K562 (cell line): ENCODE measurements around the gene E2F2. TPM values are rescaled to one million over a fixed set of nuclear protein-coding genes. Genes with fewer than 3 reads are reported as not detected.

Experiments used
- DACH1 ChIP-seq: fragments of 450-650 bp; IDR thresholded peaks from 2 replicates; pipeline ENCODE4 v1.6.1; 2018; ENCODE audit not compliant: partially characterized antibody
- ELF4 ChIP-seq: fragments of 450-650 bp; formaldehyde crosslinking; IDR thresholded peaks from 2 replicates; pipeline ENCODE4 v1.4.0; 2022; ENCODE audit warnings: missing genetic modification characterization
- FOS ChIP-seq: IDR thresholded peaks from 3 replicates; pipeline ENCODE4 v1.6.1; 2011; ENCODE audit not compliant: insufficient read length; ENCODE audit errors: extremely low read depth
- FOXJ2 ChIP-seq: fragments of 200-800 bp; sonication (Bioruptor generic); IDR thresholded peaks from 2 replicates; pipeline ENCODE4 v1.6.1; 2016; ENCODE audit warnings: missing genetic modification characterization, missing compliant biosample characterization
- HCFC1 ChIP-seq: IDR thresholded peaks from 2 replicates; pipeline ENCODE4 v1.6.1; 2012; ENCODE audit warnings: low read depth, low read length, improper control_type of control experiment
- HMGN3 ChIP-seq: IDR thresholded peaks from 2 replicates; pipeline ENCODE4 v1.6.1; 2011; ENCODE audit warnings: borderline replicate concordance, low read depth, mild to moderate bottlenecking, mixed read lengths, low read length; ENCODE audit not compliant: insufficient read length; ENCODE audit errors: extremely low read depth
- MYNN ChIP-seq, 2 experiments: sonication (generic); formaldehyde crosslinking in 1 of 2; IDR thresholded peaks; 2 replicates each; pipeline versions ENCODE4 v1.5.0 to v1.6.1; 2016 to 2020; ENCODE audit warnings: antibody characterized with exemption in 1 of 2, missing genetic modification reagents in 1 of 2
- NCOA1 ChIP-seq: fragments of 450-650 bp; IDR thresholded peaks from 2 replicates; pipeline ENCODE4 v1.6.1; 2016; ENCODE audit warnings: low read depth
- NEUROD1 ChIP-seq: fragments of 150-350 bp; IDR thresholded peaks from 2 replicates; pipeline ENCODE4 v1.6.1; 2014; ENCODE audit warnings: borderline replicate concordance, low read length, low read depth; ENCODE audit not compliant: partially characterized antibody
- NFYB ChIP-seq: IDR thresholded peaks from 2 replicates; pipeline ENCODE4 v1.6.1; 2011; ENCODE audit warnings: mild to moderate bottlenecking, moderate library complexity; ENCODE audit not compliant: insufficient read length; ENCODE audit errors: extremely low read depth
- RFX1 ChIP-seq: fragments of 450-650 bp; IDR thresholded peaks from 2 replicates; pipeline ENCODE4 v1.6.1; 2016; ENCODE audit warnings: mild to moderate bottlenecking, moderate library complexity
- SMAD4 ChIP-seq: fragments of 250-450 bp; sonication (Bioruptor Pico); conservative IDR thresholded peaks from 2 replicates; pipeline ENCODE4 v1.8.0; 2021; ENCODE audit warnings: inconsistent platforms, mild to moderate bottlenecking, moderate library complexity
- SRF ChIP-seq, 2 experiments: fragments of 250-450, 450-650 bp in 1 of 2; sonication (Bioruptor Pico) in 1 of 2; sonication (generic) in 1 of 2; formaldehyde crosslinking; IDR thresholded peaks; 2 replicates each; pipeline versions ENCODE4 v1.5.0 to v1.5.1; 2020 to 2022; ENCODE audit warnings: mild to moderate bottlenecking in 1 of 2, missing genetic modification reagents in 1 of 2
- TBP ChIP-seq: optimal IDR thresholded peaks from 2 replicates; pipeline ENCODE3; 2011; ENCODE audit warnings: low read depth, low read length, improper control_type of control experiment
- U2AF1 ChIP-seq: fragments of 200-400 bp; formaldehyde crosslinking; optimal IDR thresholded peaks from 2 replicates; pipeline ENCODE3; 2017; ENCODE audit warnings: mild to moderate bottlenecking, low read depth, low read length, moderate library complexity
- ZNF347 ChIP-seq: fragments of 450-650 bp; formaldehyde crosslinking; IDR thresholded peaks from 2 replicates; pipeline ENCODE4 v1.4.0; 2020; ENCODE audit warnings: low read depth, mild to moderate bottlenecking, moderate library complexity
- ZNF354B ChIP-seq: fragments of 250-450 bp; sonication (Bioruptor Pico); IDR thresholded peaks from 2 replicates; pipeline ENCODE4 v1.4.0; 2020
- polyA plus RNA-seq, 8 experiments: library from polyadenylated mRNA; depleted of rRNA in 4 of 8; stranded (reverse) in 5 of 8; unstranded in 3 of 8; fragments of >200 nt; fragmentation: Nextera tagmentation in 2 of 8; fragmentation: Illumina TruSeq in 1 of 8; extraction: Ambion mirVana in 2 of 8; extraction: Trizol in 1 of 8; gene quantifications; 2 replicates each; pipeline versions ENCODE4 v1.2.1 to v1.2.3, GENCODE V29; 2011 to 2014; ENCODE audit warnings: inconsistent platforms in 1 of 8, missing spikeins in 1 of 8
- total RNA-seq, 7 experiments: library from RNA; depleted of rRNA in 6 of 7; stranded (reverse); fragments of >200 nt in 6 of 7; fragmentation: Illumina TruSeq in 2 of 7; extraction: Trizol in 2 of 7; gene quantifications; 2 replicates each; pipeline versions ENCODE4 v1.2.1 to v1.2.3, GENCODE V29; 2011 to 2021; ENCODE audit warnings: low replicate concordance in 1 of 7
- TF ChIP-seq, protein P1 (sequence below): fragments of 250-450 bp; sonication (Bioruptor Pico); IDR thresholded peaks from 2 replicates; pipeline ENCODE4 v1.8.0; 2022; ENCODE audit warnings: moderate library complexity, mild to moderate bottlenecking, inconsistent platforms
- TF ChIP-seq, protein P2 (sequence below): fragments of 250-450 bp; sonication (Bioruptor Pico); IDR thresholded peaks from 2 replicates; pipeline ENCODE4 v1.4.0; 2020
- TF ChIP-seq, protein P3 (sequence below): sonication (generic); formaldehyde crosslinking; IDR thresholded peaks from 2 replicates; pipeline ENCODE4 v1.8.1; 2023; ENCODE audit warnings: mild to moderate bottlenecking, missing genetic modification reagents
- TF ChIP-seq, protein P4 (sequence below): fragments of 150-350 bp; conservative IDR thresholded peaks from 2 replicates; pipeline ENCODE4 v1.6.1; 2014; ENCODE audit warnings: low read length

The E2F2 gene
- total and polyA plus RNA-seq, 9 of the 15 experiments (the other 6 are each of a cell fraction or from before 2014, with no cell fraction given), result 3.1 to 25.3 (median 11.4) TPM

DNA sequence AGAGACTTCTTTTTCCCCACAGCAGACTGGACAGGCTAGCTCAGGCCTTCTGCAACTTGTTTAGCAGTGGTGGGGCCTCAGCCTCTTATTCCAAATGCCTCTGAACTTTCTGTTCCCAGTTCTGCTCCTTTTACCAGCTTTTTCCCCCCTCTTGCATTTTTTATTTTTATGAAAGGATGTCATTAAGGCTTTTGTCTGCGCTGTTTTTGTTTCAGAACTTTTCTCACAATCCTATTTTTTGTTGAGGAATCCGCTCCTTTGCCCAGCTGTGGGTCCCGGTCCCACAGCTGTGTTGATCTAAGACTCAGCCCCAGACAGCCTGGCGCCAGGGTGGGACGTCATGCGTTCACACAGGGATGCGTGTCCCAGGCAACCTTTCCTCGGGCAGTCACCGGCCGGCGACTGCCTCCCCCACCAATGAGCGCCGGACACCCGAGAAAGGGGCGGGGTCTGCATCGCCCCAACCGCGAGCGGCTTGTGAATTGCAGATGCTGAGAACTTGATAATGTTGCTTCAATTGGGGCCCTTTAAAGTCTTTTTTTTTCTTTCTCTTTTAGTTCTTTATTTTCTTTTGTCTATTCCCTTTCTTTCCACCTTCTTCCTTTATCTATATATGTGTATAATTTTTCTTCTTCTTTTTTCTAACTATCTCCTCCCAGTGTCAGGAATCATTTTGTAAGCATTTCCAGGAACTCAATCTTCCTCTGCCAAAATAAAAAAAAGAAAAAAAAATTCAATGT, 31.3 kb upstream of the E2F2 start (continued):
- TF ChIP-seq ZNF347 (no peak), NEUROD1 (peak; percentile 13), DACH1 (peak; percentile 94), ELF4 (CRISPR knock-in tag) (no peak), ZNF354B (CRISPR knock-in tag) (no peak), NFYB (peak; percentile 35), FOS (no peak), MYNN (IDR thresholded peaks at IDR 0.05) (peak; percentile 67; the same call in 1 of the 2 replicates), MYNN (CRISPR knock-in tag; IDR thresholded peaks at IDR 0.05) (no peak), NCOA1 (peak; percentile 62), TBP (peak; percentile 33), FOXJ2 (tag) (peak; percentile 74; the same call in 1 of the 2 replicates), SRF (CRISPR knock-in tag; IDR thresholded peaks at IDR 0.05) (peak in 1 of 2 experiments; percentile 46; a peak in 1 of 4 replicates), SMAD4 (peak; percentile 97), HMGN3 (peak; percentile 93), U2AF1 (no peak), HCFC1 (peak; percentile 69), RFX1 (peak; percentile 92)
- TF ChIP-seq, protein P1, sequence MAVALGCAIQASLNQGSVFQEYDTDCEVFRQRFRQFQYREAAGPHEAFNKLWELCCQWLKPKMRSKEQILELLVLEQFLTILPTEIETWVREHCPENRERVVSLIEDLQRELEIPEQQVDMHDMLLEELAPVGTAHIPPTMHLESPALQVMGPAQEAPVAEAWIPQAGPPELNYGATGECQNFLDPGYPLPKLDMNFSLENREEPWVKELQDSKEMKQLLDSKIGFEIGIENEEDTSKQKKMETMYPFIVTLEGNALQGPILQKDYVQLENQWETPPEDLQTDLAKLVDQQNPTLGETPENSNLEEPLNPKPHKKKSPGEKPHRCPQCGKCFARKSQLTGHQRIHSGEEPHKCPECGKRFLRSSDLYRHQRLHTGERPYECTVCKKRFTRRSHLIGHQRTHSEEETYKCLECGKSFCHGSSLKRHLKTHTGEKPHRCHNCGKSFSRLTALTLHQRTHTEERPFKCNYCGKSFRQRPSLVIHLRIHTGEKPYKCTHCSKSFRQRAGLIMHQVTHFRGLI (CRISPR knock-in tag), result no peak
- TF ChIP-seq, protein P2, sequence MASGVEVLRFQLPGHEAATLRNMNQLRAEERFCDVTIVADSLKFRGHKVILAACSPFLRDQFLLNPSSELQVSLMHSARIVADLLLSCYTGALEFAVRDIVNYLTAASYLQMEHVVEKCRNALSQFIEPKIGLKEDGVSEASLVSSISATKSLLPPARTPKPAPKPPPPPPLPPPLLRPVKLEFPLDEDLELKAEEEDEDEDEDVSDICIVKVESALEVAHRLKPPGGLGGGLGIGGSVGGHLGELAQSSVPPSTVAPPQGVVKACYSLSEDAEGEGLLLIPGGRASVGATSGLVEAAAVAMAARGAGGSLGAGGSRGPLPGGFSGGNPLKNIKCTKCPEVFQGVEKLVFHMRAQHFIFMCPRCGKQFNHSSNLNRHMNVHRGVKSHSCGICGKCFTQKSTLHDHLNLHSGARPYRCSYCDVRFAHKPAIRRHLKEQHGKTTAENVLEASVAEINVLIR (CRISPR knock-in tag), result peak; percentile 51; the same call in 1 of the 2 replicates
- TF ChIP-seq, protein P3, sequence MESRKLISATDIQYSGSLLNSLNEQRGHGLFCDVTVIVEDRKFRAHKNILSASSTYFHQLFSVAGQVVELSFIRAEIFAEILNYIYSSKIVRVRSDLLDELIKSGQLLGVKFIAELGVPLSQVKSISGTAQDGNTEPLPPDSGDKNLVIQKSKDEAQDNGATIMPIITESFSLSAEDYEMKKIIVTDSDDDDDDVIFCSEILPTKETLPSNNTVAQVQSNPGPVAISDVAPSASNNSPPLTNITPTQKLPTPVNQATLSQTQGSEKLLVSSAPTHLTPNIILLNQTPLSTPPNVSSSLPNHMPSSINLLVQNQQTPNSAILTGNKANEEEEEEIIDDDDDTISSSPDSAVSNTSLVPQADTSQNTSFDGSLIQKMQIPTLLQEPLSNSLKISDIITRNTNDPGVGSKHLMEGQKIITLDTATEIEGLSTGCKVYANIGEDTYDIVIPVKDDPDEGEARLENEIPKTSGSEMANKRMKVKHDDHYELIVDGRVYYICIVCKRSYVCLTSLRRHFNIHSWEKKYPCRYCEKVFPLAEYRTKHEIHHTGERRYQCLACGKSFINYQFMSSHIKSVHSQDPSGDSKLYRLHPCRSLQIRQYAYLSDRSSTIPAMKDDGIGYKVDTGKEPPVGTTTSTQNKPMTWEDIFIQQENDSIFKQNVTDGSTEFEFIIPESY (CRISPR knock-in tag), result no peak
- TF ChIP-seq, protein P4, sequence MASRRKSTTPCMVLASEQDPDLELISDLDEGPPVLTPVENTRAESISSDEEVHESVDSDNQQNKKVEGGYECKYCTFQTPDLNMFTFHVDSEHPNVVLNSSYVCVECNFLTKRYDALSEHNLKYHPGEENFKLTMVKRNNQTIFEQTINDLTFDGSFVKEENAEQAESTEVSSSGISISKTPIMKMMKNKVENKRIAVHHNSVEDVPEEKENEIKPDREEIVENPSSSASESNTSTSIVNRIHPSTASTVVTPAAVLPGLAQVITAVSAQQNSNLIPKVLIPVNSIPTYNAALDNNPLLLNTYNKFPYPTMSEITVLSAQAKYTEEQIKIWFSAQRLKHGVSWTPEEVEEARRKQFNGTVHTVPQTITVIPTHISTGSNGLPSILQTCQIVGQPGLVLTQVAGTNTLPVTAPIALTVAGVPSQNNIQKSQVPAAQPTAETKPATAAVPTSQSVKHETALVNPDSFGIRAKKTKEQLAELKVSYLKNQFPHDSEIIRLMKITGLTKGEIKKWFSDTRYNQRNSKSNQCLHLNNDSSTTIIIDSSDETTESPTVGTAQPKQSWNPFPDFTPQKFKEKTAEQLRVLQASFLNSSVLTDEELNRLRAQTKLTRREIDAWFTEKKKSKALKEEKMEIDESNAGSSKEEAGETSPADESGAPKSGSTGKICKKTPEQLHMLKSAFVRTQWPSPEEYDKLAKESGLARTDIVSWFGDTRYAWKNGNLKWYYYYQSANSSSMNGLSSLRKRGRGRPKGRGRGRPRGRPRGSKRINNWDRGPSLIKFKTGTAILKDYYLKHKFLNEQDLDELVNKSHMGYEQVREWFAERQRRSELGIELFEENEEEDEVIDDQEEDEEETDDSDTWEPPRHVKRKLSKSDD, result 0 out of 2 replicates have a peak, but pooled peaks have one; percentile 73
